Epithelial cell of esophagus (primary cell): ENCODE measurements around the gene SLC25A43.

Experiments
- DNase-seq: peaks from one replicate; pipeline ENCODE4 v3.0.0; 2010; ENCODE audit warnings: low read depth
- H3K4me3 ChIP-seq: 2 replicates; pipeline ENCODE4 v1.5.1; 2011; ENCODE audit warnings: mild to moderate bottlenecking, low read length, control low read depth
- TF ChIP-seq, protein P1 (sequence below): IDR thresholded peaks from 2 replicates; pipeline ENCODE4 v1.5.1; 2011; ENCODE audit warnings: low read depth, mild to moderate bottlenecking, low read length, control low read depth, inconsistent platforms; ENCODE audit not compliant: insufficient read depth; ENCODE audit errors: missing control alignments

The SLC25A43 gene

DNA sequence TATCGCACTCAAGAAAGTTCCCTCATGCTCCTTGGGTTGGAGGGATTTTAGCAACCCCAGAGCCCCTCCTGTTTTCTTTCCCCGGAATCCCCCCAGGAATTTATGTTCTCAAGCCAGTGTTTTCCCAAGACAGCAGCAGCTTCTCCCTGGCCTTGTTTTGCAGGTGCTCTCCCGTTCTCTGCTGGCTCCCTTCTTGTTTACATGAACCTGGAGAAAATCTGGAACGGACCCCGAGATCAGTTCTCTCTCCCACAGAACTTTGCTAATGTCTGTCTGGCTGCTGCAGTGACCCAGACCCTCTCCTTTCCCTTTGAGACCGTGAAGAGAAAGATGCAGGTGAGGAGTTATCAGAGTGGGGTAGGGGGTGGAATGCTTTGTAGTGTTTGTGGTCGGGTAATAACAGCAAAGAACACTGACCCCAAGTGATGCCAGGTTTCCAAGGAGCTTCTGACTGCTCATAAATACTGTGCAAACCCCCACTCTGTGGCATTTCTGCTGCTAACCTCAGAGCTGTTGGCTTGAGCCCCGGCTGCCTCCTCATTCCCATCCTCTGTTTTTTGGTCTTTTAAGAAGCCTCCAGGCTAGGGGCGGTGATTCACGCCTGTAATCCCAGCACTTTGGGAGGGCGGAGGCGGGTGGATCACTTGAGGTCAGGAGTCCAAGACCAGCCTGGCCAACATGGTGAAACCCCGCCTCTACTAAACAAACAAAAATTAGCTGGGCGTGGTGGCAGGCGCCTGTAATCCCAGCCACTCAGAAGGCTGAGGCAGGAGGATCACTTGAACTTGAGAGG is 11.1 kb downstream of the SLC25A43 start:
- TF ChIP-seq, protein P1, sequence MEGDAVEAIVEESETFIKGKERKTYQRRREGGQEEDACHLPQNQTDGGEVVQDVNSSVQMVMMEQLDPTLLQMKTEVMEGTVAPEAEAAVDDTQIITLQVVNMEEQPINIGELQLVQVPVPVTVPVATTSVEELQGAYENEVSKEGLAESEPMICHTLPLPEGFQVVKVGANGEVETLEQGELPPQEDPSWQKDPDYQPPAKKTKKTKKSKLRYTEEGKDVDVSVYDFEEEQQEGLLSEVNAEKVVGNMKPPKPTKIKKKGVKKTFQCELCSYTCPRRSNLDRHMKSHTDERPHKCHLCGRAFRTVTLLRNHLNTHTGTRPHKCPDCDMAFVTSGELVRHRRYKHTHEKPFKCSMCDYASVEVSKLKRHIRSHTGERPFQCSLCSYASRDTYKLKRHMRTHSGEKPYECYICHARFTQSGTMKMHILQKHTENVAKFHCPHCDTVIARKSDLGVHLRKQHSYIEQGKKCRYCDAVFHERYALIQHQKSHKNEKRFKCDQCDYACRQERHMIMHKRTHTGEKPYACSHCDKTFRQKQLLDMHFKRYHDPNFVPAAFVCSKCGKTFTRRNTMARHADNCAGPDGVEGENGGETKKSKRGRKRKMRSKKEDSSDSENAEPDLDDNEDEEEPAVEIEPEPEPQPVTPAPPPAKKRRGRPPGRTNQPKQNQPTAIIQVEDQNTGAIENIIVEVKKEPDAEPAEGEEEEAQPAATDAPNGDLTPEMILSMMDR, result no peak
- H3K4me3 ChIP-seq, result no peak overlapping the region
- peak; percentile 55 for DNase-seq

DNA sequence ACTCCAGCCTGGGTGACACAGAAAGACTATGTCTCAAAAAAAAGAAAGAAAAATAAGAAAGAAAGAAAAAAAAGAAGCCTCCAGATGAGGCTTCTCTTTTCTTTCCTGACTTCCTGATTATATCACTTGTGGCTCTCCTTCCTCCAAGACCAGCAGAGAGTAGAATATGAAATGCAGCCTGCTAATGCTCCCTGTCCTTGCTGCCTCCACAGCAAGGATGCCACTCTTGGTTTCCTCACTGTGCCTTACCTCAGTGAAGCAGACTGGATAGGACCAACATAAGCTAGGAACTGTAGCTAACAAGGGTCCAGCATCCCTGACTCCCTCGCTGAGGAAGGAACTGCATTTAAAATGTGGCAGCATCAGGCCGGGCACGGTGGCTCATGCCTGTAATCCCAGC is 11.7 kb downstream of the SLC25A43 start:
- TF ChIP-seq, protein P1, result no peak
- no peak overlapping the region for H3K4me3 ChIP-seq
- DNase-seq, result no peak

GRCh38 chrX:119411959-119412358 is 12.8 kb downstream of the SLC25A43 start:
- DNase-seq, result peak; percentile 60
- TF ChIP-seq, protein P1, result no peak
- no peak overlapping the region for H3K4me3 ChIP-seq

DNA sequence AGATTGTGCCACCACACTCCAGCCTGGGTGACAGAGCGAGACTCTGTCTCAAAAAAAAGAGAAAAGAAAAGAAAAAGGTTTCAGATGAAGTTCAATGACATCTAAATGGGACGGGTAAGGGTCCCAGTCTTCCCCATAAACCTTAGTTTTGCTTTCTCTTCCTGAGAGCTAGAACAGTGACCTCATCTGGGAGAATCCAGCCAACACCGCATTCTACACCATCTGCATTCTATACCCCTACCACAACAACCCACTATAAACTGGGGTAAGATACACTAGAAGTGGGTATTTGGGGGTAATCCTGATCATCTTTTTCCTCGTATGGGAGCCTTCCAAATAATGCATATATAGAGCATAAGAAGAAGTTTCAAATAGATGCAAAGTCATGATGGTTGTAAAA is 18.2 kb downstream of the SLC25A43 start:
- no peak for DNase-seq
- no peak overlapping the region for H3K4me3 ChIP-seq
- TF ChIP-seq, protein P1, result no peak

- H3K4me3 ChIP-seq, result no peak overlapping the region
- DNase-seq, result no peak
- TF ChIP-seq, protein P1, result peak; percentile 23
These were observed 18.7 kb downstream of the SLC25A43 start for GRCh38 chrX:119417842-119418241.

DNA sequence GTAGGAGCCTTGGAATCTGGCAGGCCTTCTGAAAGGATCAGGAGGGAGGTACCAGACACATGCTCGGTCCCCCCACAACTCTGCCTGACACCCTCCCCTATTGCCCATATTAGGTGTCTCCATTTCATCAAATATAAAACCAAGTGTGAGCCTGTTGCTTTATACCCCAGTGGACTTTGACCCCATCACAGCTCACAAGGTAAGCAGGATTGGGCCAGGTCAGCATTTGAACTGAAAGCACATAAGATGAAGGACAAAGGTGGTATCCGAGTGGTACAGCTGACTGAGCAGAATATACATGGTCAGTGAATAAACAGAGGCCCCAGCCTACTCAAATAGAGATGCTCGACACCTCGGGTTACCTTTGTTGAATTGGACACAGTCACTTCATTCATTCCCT is 20.0 kb downstream of the SLC25A43 start:
- no peak overlapping the region for H3K4me3 ChIP-seq
- no peak for DNase-seq
- TF ChIP-seq, protein P1, result no peak

DNA sequence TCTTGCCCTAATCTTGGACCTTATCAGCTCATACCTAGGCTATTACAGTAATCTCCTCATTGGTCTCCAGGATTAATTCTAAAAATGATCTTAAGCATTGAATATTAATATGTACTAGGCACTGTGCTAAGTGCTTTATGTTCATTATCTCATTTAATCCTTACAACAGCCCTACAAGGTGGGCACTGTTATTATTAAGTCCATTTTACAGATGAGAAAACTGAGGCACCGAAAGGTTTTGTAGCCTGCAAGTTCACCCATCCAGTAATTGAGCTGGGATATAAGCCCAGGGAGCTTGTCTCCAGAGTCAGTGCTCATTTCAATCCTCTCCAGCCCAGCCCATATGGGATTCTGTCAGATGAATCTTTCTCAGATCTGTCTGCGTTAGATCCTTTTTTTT is 20.8 kb downstream of the SLC25A43 start:
- TF ChIP-seq, protein P1, result no peak
- H3K4me3 ChIP-seq, result no peak overlapping the region
- no peak for DNase-seq
